ENCODE measurements around the gene OSMR.

OSMR gene

GRCh38 chr5:38929838-38930237 lies 84.0 kb downstream of the OSMR start:
- no peak for DNase-seq (ENCODE audit: low read depth in 2 of 2)
- TF ChIP-seq, protein P1, sequence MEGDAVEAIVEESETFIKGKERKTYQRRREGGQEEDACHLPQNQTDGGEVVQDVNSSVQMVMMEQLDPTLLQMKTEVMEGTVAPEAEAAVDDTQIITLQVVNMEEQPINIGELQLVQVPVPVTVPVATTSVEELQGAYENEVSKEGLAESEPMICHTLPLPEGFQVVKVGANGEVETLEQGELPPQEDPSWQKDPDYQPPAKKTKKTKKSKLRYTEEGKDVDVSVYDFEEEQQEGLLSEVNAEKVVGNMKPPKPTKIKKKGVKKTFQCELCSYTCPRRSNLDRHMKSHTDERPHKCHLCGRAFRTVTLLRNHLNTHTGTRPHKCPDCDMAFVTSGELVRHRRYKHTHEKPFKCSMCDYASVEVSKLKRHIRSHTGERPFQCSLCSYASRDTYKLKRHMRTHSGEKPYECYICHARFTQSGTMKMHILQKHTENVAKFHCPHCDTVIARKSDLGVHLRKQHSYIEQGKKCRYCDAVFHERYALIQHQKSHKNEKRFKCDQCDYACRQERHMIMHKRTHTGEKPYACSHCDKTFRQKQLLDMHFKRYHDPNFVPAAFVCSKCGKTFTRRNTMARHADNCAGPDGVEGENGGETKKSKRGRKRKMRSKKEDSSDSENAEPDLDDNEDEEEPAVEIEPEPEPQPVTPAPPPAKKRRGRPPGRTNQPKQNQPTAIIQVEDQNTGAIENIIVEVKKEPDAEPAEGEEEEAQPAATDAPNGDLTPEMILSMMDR (IDR thresholded peaks at IDR 0.05; ENCODE audit: low read depth, low read length) = no peak
- no peak overlapping the region for H3K4me3 ChIP-seq (replicated peaks in 1 of 2; ENCODE audit: low read depth in 2 of 2, low read length in 2 of 2)

- DNase-seq (ENCODE audit: low read depth in 2 of 2) = peak in 1 of 2 donors; percentile 60
- TF ChIP-seq, protein P1 (IDR thresholded peaks at IDR 0.05; ENCODE audit: low read depth, low read length) = no peak
- H3K4me3 ChIP-seq (replicated peaks in 1 of 2; ENCODE audit: low read depth in 2 of 2, low read length in 2 of 2) = no peak overlapping the region
Observed at GRCh38 chr5:38931731-38932130, 85.9 kb downstream of the OSMR start.

DNA sequence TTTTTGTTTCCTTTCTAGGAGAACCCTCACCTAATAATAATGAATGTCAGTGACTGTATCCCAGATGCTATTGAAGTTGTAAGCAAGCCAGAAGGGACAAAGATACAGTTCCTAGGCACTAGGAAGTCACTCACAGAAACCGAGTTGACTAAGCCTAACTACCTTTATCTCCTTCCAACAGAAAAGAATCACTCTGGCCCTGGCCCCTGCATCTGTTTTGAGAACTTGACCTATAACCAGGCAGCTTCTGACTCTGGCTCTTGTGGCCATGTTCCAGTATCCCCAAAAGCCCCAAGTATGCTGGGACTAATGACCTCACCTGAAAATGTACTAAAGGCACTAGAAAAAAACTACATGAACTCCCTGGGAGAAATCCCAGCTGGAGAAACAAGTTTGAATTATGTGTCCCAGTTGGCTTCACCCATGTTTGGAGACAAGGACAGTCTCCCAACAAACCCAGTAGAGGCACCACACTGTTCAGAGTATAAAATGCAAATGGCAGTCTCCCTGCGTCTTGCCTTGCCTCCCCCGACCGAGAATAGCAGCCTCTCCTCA lies 87.1 kb downstream of the OSMR start:
- no peak for DNase-seq (ENCODE audit: low read depth in 2 of 2)
- TF ChIP-seq, protein P1 (IDR thresholded peaks at IDR 0.05; ENCODE audit: low read depth, low read length) = no peak
- H3K4me3 ChIP-seq (replicated peaks in 1 of 2; ENCODE audit: low read depth in 2 of 2, low read length in 2 of 2) = no peak overlapping the region

GRCh38 chr5:38935437-38935836 lies 89.6 kb downstream of the OSMR start:
- TF ChIP-seq, protein P1 (IDR thresholded peaks at IDR 0.05; ENCODE audit: low read depth, low read length) = no peak

DNA sequence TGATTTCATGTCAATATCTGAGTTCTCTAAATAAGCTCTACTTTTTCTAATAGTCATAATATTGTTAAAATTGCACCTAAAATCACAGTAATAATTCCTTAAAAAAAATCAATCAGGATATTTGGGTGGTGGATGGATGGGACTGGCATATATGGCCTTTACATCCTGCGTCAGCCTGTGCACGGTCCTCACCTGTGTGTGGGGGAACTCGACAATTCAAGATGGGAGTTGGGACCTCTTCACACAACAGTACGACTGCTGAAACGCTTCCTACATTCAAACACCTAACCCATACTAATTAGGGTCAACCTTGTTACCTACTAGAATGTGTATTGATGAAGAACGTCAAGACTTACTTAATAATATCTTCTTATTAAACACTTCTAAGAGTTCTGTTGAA lies 90.5 kb downstream of the OSMR start:
- no peak overlapping the region for H3K4me3 ChIP-seq (replicated peaks in 1 of 2; ENCODE audit: low read depth in 2 of 2, low read length in 2 of 2)
- TF ChIP-seq, protein P1 (IDR thresholded peaks at IDR 0.05; ENCODE audit: low read depth, low read length) = no peak
- DNase-seq (ENCODE audit: low read depth in 2 of 2) = no peak

More at GRCh38 chr5:38935437-38935836, 89.6 kb downstream of the OSMR start:
- no peak for DNase-seq (ENCODE audit: low read depth in 2 of 2)
- no peak overlapping the region for H3K4me3 ChIP-seq (replicated peaks in 1 of 2; ENCODE audit: low read depth in 2 of 2, low read length in 2 of 2)

GRCh38 chr5:38938424-38938823 lies 92.6 kb downstream of the OSMR start:
- TF ChIP-seq, protein P1 (IDR thresholded peaks at IDR 0.05; ENCODE audit: low read depth, low read length) = no peak
- H3K4me3 ChIP-seq (replicated peaks in 1 of 2; ENCODE audit: low read depth in 2 of 2, low read length in 2 of 2) = no peak overlapping the region
- peak; percentile 26 to 37 for DNase-seq (ENCODE audit: low read depth in 2 of 2)

- DNase-seq (ENCODE audit: low read depth in 2 of 2) = no peak
- TF ChIP-seq, protein P1 (IDR thresholded peaks at IDR 0.05; ENCODE audit: low read depth, low read length) = no peak
Observed at GRCh38 chr5:38938973-38939372, 93.2 kb downstream of the OSMR start.

More at GRCh38 chr5:38938973-38939372, 93.2 kb downstream of the OSMR start:
- no peak overlapping the region for H3K4me3 ChIP-seq (replicated peaks in 1 of 2; ENCODE audit: low read depth in 2 of 2, low read length in 2 of 2)

Data from cardiac fibroblast (primary cell).